Upper lobe of left lung (tissue), 4 donors: ENCODE results near the gene RORB.

Experiments used
- POLR2A ChIP-seq, 4 donors: fragments of 450-650 bp; IDR thresholded peaks; one replicate each; pipeline ENCODE4 v1.5.1; 2016 to 2017; ENCODE audit warnings: antibody characterized with exemption in 4 of 4, mild to moderate bottlenecking in 2 of 4
- TF ChIP-seq, protein P1 (sequence below), 6 experiments: fragments of 450-650 bp in 4 of 6; fragments of 200-600 bp in 2 of 6; sonication (generic) in 2 of 6; IDR thresholded peaks; one replicate each; pipeline ENCODE4 v1.5.1; 2016 to 2019; ENCODE audit warnings: antibody characterized with exemption in 6 of 6

GRCh38 chr9:74642376-74642775 is 145.2 kb downstream of the RORB start:
- TF ChIP-seq, protein P1, sequence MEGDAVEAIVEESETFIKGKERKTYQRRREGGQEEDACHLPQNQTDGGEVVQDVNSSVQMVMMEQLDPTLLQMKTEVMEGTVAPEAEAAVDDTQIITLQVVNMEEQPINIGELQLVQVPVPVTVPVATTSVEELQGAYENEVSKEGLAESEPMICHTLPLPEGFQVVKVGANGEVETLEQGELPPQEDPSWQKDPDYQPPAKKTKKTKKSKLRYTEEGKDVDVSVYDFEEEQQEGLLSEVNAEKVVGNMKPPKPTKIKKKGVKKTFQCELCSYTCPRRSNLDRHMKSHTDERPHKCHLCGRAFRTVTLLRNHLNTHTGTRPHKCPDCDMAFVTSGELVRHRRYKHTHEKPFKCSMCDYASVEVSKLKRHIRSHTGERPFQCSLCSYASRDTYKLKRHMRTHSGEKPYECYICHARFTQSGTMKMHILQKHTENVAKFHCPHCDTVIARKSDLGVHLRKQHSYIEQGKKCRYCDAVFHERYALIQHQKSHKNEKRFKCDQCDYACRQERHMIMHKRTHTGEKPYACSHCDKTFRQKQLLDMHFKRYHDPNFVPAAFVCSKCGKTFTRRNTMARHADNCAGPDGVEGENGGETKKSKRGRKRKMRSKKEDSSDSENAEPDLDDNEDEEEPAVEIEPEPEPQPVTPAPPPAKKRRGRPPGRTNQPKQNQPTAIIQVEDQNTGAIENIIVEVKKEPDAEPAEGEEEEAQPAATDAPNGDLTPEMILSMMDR (IDR thresholded peaks at IDR 0.05) = no peak
- TF ChIP-seq POLR2A (IDR thresholded peaks at IDR 0.05) = no peak
